GM12865 (cell line): ENCODE results near the gene CTCF.
A peak's percentile ranks its signal among the peaks of the same experiment; 100 is the strongest.

Experiments used
- DNase-seq: peaks from one replicate; pipeline ENCODE4 v3.0.0; 2010; ENCODE audit warnings: low read depth
- H3K4me3 ChIP-seq: 2 replicates; pipeline ENCODE4 v1.5.1; 2011; ENCODE audit warnings: mild to moderate bottlenecking, low read depth, low read length, control low read depth
- CTCF ChIP-seq: IDR thresholded peaks from 2 replicates; pipeline ENCODE4 v1.5.1; 2011; ENCODE audit warnings: low read length, control low read depth, low read depth, inconsistent platforms; ENCODE audit not compliant: insufficient read depth; ENCODE audit errors: missing control alignments

CTCF gene

GRCh38 chr16:67535201-67535600 is 27.1 kb upstream of the CTCF start:
- H3K4me3 ChIP-seq = no peak overlapping the region
- DNase-seq = no peak
- TF ChIP-seq CTCF = no peak

- peak; percentile 43 for DNase-seq
- no peak for TF ChIP-seq CTCF
- H3K4me3 ChIP-seq = peak overlapping the region; percentile 66
Observed at GRCh38 chr16:67537270-67537635, 25.1 kb upstream of the CTCF start.

GRCh38 chr16:67537636-67538591 is 24.4 kb upstream of the CTCF start:
- TF ChIP-seq CTCF = no peak
- DNase-seq = peak; percentile 66
- peak overlapping the region; percentile 66 for H3K4me3 ChIP-seq

GRCh38 chr16:67538666-67539101 is 23.6 kb upstream of the CTCF start:
- DNase-seq = no peak
- TF ChIP-seq CTCF = no peak
- H3K4me3 ChIP-seq = peak overlapping the region; percentile 66

- no peak overlapping the region for H3K4me3 ChIP-seq
- DNase-seq = no peak
- TF ChIP-seq CTCF = no peak
Observed at GRCh38 chr16:67539271-67539670, 23.1 kb upstream of the CTCF start.

- no peak for TF ChIP-seq CTCF
- H3K4me3 ChIP-seq = no peak overlapping the region
- DNase-seq = no peak
Observed at GRCh38 chr16:67539691-67540635, 22.4 kb upstream of the CTCF start.
